ENCODE results near the gene LRRC8C. TPM values are rescaled to one million over a fixed set of nuclear protein-coding genes. Genes with fewer than 3 reads are reported as not detected.

Gene LRRC8C
- total RNA-seq, 1 donor from 2014 or later = 20.1 TPM

- no peak overlapping the region for H3K4me3 Mint-ChIP-seq (ENCODE audit: unreplicated experiment)
- no peaks in the 10 kb centered on the region for H3K9me3 Mint-ChIP-seq (ENCODE audit: unreplicated experiment)
- no peaks in the 10 kb centered on the region for H3K4me1 Mint-ChIP-seq (ENCODE audit: unreplicated experiment)
- TF ChIP-seq CTCF (IDR thresholded peaks at IDR 0.05; ENCODE audit: unreplicated experiment) = no peak
- H3K27ac Mint-ChIP-seq (ENCODE audit: unreplicated experiment) = no peak overlapping the region
- no peak for DNase-seq (ENCODE audit: low spot score)
- H3K27me3 Mint-ChIP-seq (ENCODE audit: unreplicated experiment) = no peaks in the 10 kb centered on the region
- no peaks in the 10 kb centered on the region for H3K36me3 Mint-ChIP-seq (ENCODE audit: low read depth, unreplicated experiment)
Observed at GRCh38 chr1:89733748-89734147, 100.8 kb downstream of the LRRC8C start.

GRCh38 chr1:89734442-89734841 lies 101.5 kb downstream of the LRRC8C start:
- H3K27ac Mint-ChIP-seq (ENCODE audit: unreplicated experiment) = no peak overlapping the region
- no peak for DNase-seq (ENCODE audit: low spot score)
- no peak overlapping the region for H3K4me3 Mint-ChIP-seq (ENCODE audit: unreplicated experiment)
- no peak for TF ChIP-seq CTCF (IDR thresholded peaks at IDR 0.05; ENCODE audit: unreplicated experiment)
- H3K27me3 Mint-ChIP-seq (ENCODE audit: unreplicated experiment) = no peaks in the 10 kb centered on the region
- no peaks in the 10 kb centered on the region for H3K9me3 Mint-ChIP-seq (ENCODE audit: unreplicated experiment)
- no peaks in the 10 kb centered on the region for H3K36me3 Mint-ChIP-seq (ENCODE audit: low read depth, unreplicated experiment)
- no peaks in the 10 kb centered on the region for H3K4me1 Mint-ChIP-seq (ENCODE audit: unreplicated experiment)

GRCh38 chr1:89735479-89735878 lies 102.6 kb downstream of the LRRC8C start:
- no peaks in the 10 kb centered on the region for H3K9me3 Mint-ChIP-seq (ENCODE audit: unreplicated experiment)
- H3K4me3 Mint-ChIP-seq (ENCODE audit: unreplicated experiment) = no peak overlapping the region
- no peaks in the 10 kb centered on the region for H3K27me3 Mint-ChIP-seq (ENCODE audit: unreplicated experiment)
- no peak overlapping the region for H3K27ac Mint-ChIP-seq (ENCODE audit: unreplicated experiment)
- H3K36me3 Mint-ChIP-seq (ENCODE audit: low read depth, unreplicated experiment) = no peaks in the 10 kb centered on the region
- no peak for TF ChIP-seq CTCF (IDR thresholded peaks at IDR 0.05; ENCODE audit: unreplicated experiment)
- DNase-seq (ENCODE audit: low spot score) = no peak
- H3K4me1 Mint-ChIP-seq (ENCODE audit: unreplicated experiment) = no peaks in the 10 kb centered on the region

- no peaks in the 10 kb centered on the region for H3K4me1 Mint-ChIP-seq (ENCODE audit: unreplicated experiment)
- H3K36me3 Mint-ChIP-seq (ENCODE audit: low read depth, unreplicated experiment) = no peaks in the 10 kb centered on the region
- no peak for TF ChIP-seq CTCF (IDR thresholded peaks at IDR 0.05; ENCODE audit: unreplicated experiment)
- no peak overlapping the region for H3K4me3 Mint-ChIP-seq (ENCODE audit: unreplicated experiment)
- no peak overlapping the region for H3K27ac Mint-ChIP-seq (ENCODE audit: unreplicated experiment)
- H3K9me3 Mint-ChIP-seq (ENCODE audit: unreplicated experiment) = no peaks in the 10 kb centered on the region
- no peaks in the 10 kb centered on the region for H3K27me3 Mint-ChIP-seq (ENCODE audit: unreplicated experiment)
- no peak for DNase-seq (ENCODE audit: low spot score)
Observed at GRCh38 chr1:89736937-89737733, 104.2 kb downstream of the LRRC8C start.

- H3K36me3 Mint-ChIP-seq (ENCODE audit: low read depth, unreplicated experiment) = no peaks in the 10 kb centered on the region
- H3K27ac Mint-ChIP-seq (ENCODE audit: unreplicated experiment) = no peak overlapping the region
- no peak for DNase-seq (ENCODE audit: low spot score)
- no peaks in the 10 kb centered on the region for H3K27me3 Mint-ChIP-seq (ENCODE audit: unreplicated experiment)
- H3K4me3 Mint-ChIP-seq (ENCODE audit: unreplicated experiment) = no peak overlapping the region
- H3K4me1 Mint-ChIP-seq (ENCODE audit: unreplicated experiment) = no peaks in the 10 kb centered on the region
- H3K9me3 Mint-ChIP-seq (ENCODE audit: unreplicated experiment) = no peaks in the 10 kb centered on the region
- TF ChIP-seq CTCF (IDR thresholded peaks at IDR 0.05; ENCODE audit: unreplicated experiment) = no peak
Observed at GRCh38 chr1:89737985-89738510, 105.1 kb downstream of the LRRC8C start.

Data from endothelial cell (in vitro differentiated cells).